HCT116 (cell line): ENCODE data around the gene ATG5. TPM values are rescaled to one million over a fixed set of nuclear protein-coding genes. Genes with fewer than 3 reads are reported as not detected.

Experiments used
- ATAC-seq: fragments of 200-7000 bp; cut with Tn5 transposase; 2 replicates; pipeline ENCODE4 v1.9.1; 2020; ENCODE audit warnings: mild to moderate bottlenecking, moderate library complexity
- BruUV-seq: library from RNA; stranded (reverse); fragments of 400-500 nt; replicated peaks from 2 replicates; lab custom pipeline; 2021; lab: Mats Ljungman, UMichigan
- CTCF ChIA-PET: fragments of 300-600 bp; sonication (Branson Sonifier 250); formaldehyde crosslinking; loops from one replicate; lab custom pipeline; 2021; ENCODE audit warnings: antibody characterized with exemption; lab: Charles Lee
- POLR2A ChIA-PET: fragments of 300-600, 350-600 bp; sonication (Branson Sonifier 250); formaldehyde crosslinking; loops from one replicate; lab custom pipeline; 2021; ENCODE audit warnings: antibody characterized with exemption; lab: Charles Lee
- RAD21 ChIA-PET, 2 experiments: fragments of 300-600 bp; sonication (Branson Sonifier 250); formaldehyde crosslinking; loops; one replicate each; lab custom pipeline; 2023; ENCODE audit warnings: low total read pairs in 2 of 2; ENCODE audit not compliant: uncharacterized antibody in 2 of 2, unreplicated experiment in 2 of 2, low non-redundant PET in 1 of 2; lab: Charles Lee
- DNase-seq: peaks from one replicate; pipeline ENCODE4 v3.0.0-alpha.2; 2010; ENCODE audit warnings: low read depth, low spot score
- H2AFZ ChIP-seq: fragments of 200-600 bp; shearing (Covaris generic), sonication (generic); 2 replicates; pipeline ENCODE4 v1.6.1; 2017; ENCODE audit warnings: low read depth, mixed run types, mixed read lengths, antibody characterized with exemption, low read length; ENCODE audit not compliant: poor library complexity, severe bottlenecking
- H3K27ac ChIP-seq: 2 replicates; pipeline ENCODE4 v1.5.1; 2012; ENCODE audit warnings: low read depth, low read length
- H3K27me3 ChIP-seq: fragments of 200-600 bp; sonication (generic); 2 replicates; pipeline ENCODE4 v1.6.1; 2016; ENCODE audit warnings: mixed run types, low read length, mixed read lengths; ENCODE audit not compliant: insufficient read depth
- H3K36me3 ChIP-seq, 2 experiments: fragments of 200-500 bp in 1 of 2; fragments of 200-600 bp in 1 of 2; sonication (Bioruptor generic) in 1 of 2; sonication (generic) in 1 of 2; 2 replicates each; pipeline versions ENCODE4 v1.5.1 to v1.6.1; 2014 to 2016; ENCODE audit warnings: low read length in 2 of 2, inconsistent platforms in 1 of 2, mixed read lengths in 1 of 2, mixed run types in 1 of 2; ENCODE audit not compliant: insufficient read depth in 2 of 2, control insufficient read depth in 1 of 2
- H3K4me1 ChIP-seq, 2 experiments: fragments of 200-600 bp in 1 of 2; sonication (generic) in 1 of 2; 2 replicates each; pipeline versions ENCODE4 v1.5.1 to v1.6.1; 2012 to 2017; ENCODE audit warnings: low read length in 2 of 2, inconsistent platforms in 1 of 2, mild to moderate bottlenecking in 1 of 2, mixed read lengths in 1 of 2, mixed run types in 1 of 2, moderate library complexity in 1 of 2; ENCODE audit not compliant: insufficient read depth in 2 of 2, control insufficient read depth in 1 of 2
- H3K4me2 ChIP-seq: fragments of 200-600 bp; sonication (generic); 2 replicates; pipeline ENCODE4 v1.6.1; 2017; ENCODE audit warnings: mixed run types, low read length, mixed read lengths
- H3K4me3 ChIP-seq, 2 experiments: fragments of 200-600 bp in 1 of 2; sonication (generic) in 1 of 2; replicated peaks in 1 of 2; 2 replicates each; pipeline ENCODE4 v1.5.1; 2011 to 2016; ENCODE audit warnings: low read length in 2 of 2, control low read depth in 1 of 2, low read depth in 1 of 2, mild to moderate bottlenecking in 1 of 2, mixed read lengths in 1 of 2, mixed run types in 1 of 2
- H3K79me2 ChIP-seq: fragments of 200-600 bp; sonication (generic); 2 replicates; pipeline ENCODE4 v1.6.1; 2017; ENCODE audit warnings: mild to moderate bottlenecking, mixed run types, low read length, moderate library complexity, mixed read lengths; ENCODE audit not compliant: insufficient read depth
- H3K9ac ChIP-seq: fragments of 200-600 bp; sonication (generic); 2 replicates; pipeline ENCODE4 v1.6.1; 2016; ENCODE audit warnings: low read length, mixed read lengths
- H3K9me2 ChIP-seq: fragments of 200-600 bp; sonication (generic), shearing (Covaris generic); 2 replicates; pipeline ENCODE4 v1.6.1; 2017; ENCODE audit warnings: mixed run types, mild to moderate bottlenecking, moderate library complexity; ENCODE audit not compliant: insufficient read depth
- H3K9me3 ChIP-seq, 2 experiments: fragments of 200-500 bp in 1 of 2; fragments of 200-600 bp in 1 of 2; sonication (Bioruptor generic) in 1 of 2; sonication (generic) in 1 of 2; 2 replicates each; pipeline ENCODE4 v1.6.1; 2014 to 2017; ENCODE audit warnings: low read length in 2 of 2, mixed read lengths in 2 of 2, inconsistent platforms in 1 of 2, low read depth in 1 of 2, mild to moderate bottlenecking in 1 of 2, mixed run types in 1 of 2, moderate library complexity in 1 of 2; ENCODE audit not compliant: control insufficient read depth in 1 of 2, insufficient read depth in 1 of 2
- H4K20me1 ChIP-seq: fragments of 200-600 bp; sonication (generic), shearing (Covaris generic); 2 replicates; pipeline ENCODE4 v1.6.1; 2017; ENCODE audit warnings: mixed run types, mild to moderate bottlenecking, moderate library complexity; ENCODE audit not compliant: insufficient read depth
- ATF3 ChIP-seq: IDR thresholded peaks from 2 replicates; pipeline ENCODE4 v1.6.1; 2012
- CBX3 ChIP-seq: IDR thresholded peaks from 2 replicates; pipeline ENCODE4 v1.6.1; 2012; ENCODE audit warnings: low read depth
- CEBPB ChIP-seq: IDR thresholded peaks from 2 replicates; pipeline ENCODE4 v1.6.1; 2012; ENCODE audit warnings: low read depth
- EGR1 ChIP-seq: IDR thresholded peaks from 2 replicates; pipeline ENCODE4 v1.6.1; 2012; ENCODE audit warnings: low read depth
- ELF1 ChIP-seq: IDR thresholded peaks from 2 replicates; pipeline ENCODE4 v1.6.1; 2012; ENCODE audit warnings: low read depth, borderline replicate concordance
- EZH2 ChIP-seq: fragments of 200-600 bp; sonication (generic); IDR thresholded peaks from 2 replicates; pipeline ENCODE4 v1.6.1; 2017; ENCODE audit warnings: antibody characterized with exemption, mixed run types
- POLR2A ChIP-seq: IDR thresholded peaks from 2 replicates; pipeline ENCODE4 v1.7.0; 2011; ENCODE audit warnings: borderline replicate concordance; ENCODE audit not compliant: insufficient read depth, insufficient read length; ENCODE audit errors: extremely low read depth
- POLR2AphosphoS5 ChIP-seq: IDR thresholded peaks from 2 replicates; pipeline ENCODE4 v1.6.1; 2011; ENCODE audit warnings: mild to moderate bottlenecking, low read depth, low read length, moderate library complexity
- RAD21 ChIP-seq: IDR thresholded peaks from 2 replicates; pipeline ENCODE4 v1.6.1; 2012; ENCODE audit warnings: low read depth, mild to moderate bottlenecking
- SP1 ChIP-seq: IDR thresholded peaks from 2 replicates; pipeline ENCODE4 v1.6.1; 2012; ENCODE audit warnings: low read depth
- TCF7L2 ChIP-seq: IDR thresholded peaks from 2 replicates; pipeline ENCODE4 v1.7.0; 2011; ENCODE audit warnings: borderline replicate concordance, inconsistent platforms; ENCODE audit not compliant: insufficient read depth, insufficient read length; ENCODE audit errors: extremely low read depth
- YY1 ChIP-seq: IDR thresholded peaks from 2 replicates; pipeline ENCODE4 v1.6.1; 2011; ENCODE audit warnings: low read length, low read depth, moderate library complexity, mild to moderate bottlenecking; ENCODE audit not compliant: insufficient replicate concordance; ENCODE audit errors: extremely low read depth
- ZFX ChIP-seq: fragments of 450-650 bp; IDR thresholded peaks from 2 replicates; pipeline ENCODE4 v1.6.1; 2017
- intact Hi-C: fragments of 100-400 bp; cut with micrococcal nuclease; formaldehyde crosslinking; loops from 2 replicates; pipeline ENCODE4 v1.10.0; 2022
- total RNA-seq: library from RNA; stranded (reverse); gene quantifications from one replicate; pipeline ENCODE4 v1.2.1, GENCODE V29; 2021; ENCODE audit not compliant: unreplicated experiment
- TF ChIP-seq, protein P1 (sequence below), 3 experiments: fragments of 200-600 bp in 1 of 3; sonication (generic) in 1 of 3; IDR thresholded peaks in 2 of 3; conservative IDR thresholded peaks in 1 of 3; 2 replicates each; pipeline ENCODE4 v1.5.1; 2012 to 2017; ENCODE audit warnings: low read depth in 2 of 3, low read length in 2 of 3, antibody characterized with exemption in 1 of 3, borderline replicate concordance in 1 of 3, control low read depth in 1 of 3, mild to moderate bottlenecking in 1 of 3, mixed read lengths in 1 of 3, mixed run types in 1 of 3, moderate library complexity in 1 of 3; ENCODE audit not compliant: insufficient read depth in 1 of 3
- TF ChIP-seq, protein P2 (sequence below): IDR thresholded peaks from 2 replicates; pipeline ENCODE4 v1.6.1; 2012

The ATG5 gene
- total RNA-seq, 1 experiment from 2014 or later: 39.6 TPM

DNA sequence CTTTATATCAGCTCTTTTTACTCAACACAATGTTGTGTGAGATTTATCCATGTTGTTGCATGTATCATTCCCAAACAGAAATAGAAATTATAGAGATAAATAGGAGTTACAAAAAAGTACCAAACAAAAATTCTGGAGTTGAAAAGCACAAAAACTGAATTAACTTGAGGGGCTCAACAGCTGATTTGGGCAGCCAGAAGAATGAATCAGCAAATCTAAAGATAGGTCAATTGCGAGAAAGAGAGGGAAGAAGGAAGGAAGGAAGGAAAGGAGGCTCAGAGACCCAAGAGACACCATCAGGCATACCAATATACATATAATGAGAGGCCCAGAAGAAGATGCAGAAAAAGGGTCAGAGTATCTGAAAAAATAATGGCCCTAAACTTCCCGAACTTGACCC, 98.9 kb downstream of the ATG5 start:
- POLR2A ChIA-PET: no interaction called here
- CTCF ChIA-PET: no interaction called here
- no TSS peak for BruUV-seq
- Histone ChIP-seq H3K79me2 (peaks cover 26% of the 10 kb centered on the region; the same call in 1 of the 2 replicates), H3K4me1 (no peaks in the 10 kb centered on the region), H3K4me3 (no peak overlapping the region), H3K36me3 (no peaks in the 10 kb centered on the region), H3K27me3 (no peaks in the 10 kb centered on the region), H3K9ac (no peak overlapping the region), H4K20me1 (peaks cover 3% of the 10 kb centered on the region; the same call in 1 of the 2 replicates), H3K4me2 (no peak overlapping the region), H2AFZ (no peak overlapping the region), H3K9me3 (no peaks in the 10 kb centered on the region), H3K9me2 (no peaks in the 10 kb centered on the region), H3K27ac (no peak overlapping the region)
- no peak for TF ChIP-seq EZH2
- TF ChIP-seq, protein P1, sequence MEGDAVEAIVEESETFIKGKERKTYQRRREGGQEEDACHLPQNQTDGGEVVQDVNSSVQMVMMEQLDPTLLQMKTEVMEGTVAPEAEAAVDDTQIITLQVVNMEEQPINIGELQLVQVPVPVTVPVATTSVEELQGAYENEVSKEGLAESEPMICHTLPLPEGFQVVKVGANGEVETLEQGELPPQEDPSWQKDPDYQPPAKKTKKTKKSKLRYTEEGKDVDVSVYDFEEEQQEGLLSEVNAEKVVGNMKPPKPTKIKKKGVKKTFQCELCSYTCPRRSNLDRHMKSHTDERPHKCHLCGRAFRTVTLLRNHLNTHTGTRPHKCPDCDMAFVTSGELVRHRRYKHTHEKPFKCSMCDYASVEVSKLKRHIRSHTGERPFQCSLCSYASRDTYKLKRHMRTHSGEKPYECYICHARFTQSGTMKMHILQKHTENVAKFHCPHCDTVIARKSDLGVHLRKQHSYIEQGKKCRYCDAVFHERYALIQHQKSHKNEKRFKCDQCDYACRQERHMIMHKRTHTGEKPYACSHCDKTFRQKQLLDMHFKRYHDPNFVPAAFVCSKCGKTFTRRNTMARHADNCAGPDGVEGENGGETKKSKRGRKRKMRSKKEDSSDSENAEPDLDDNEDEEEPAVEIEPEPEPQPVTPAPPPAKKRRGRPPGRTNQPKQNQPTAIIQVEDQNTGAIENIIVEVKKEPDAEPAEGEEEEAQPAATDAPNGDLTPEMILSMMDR (IDR thresholded peaks at IDR 0.05 in 2 of 3, conservative IDR thresholded peaks at IDR 0.05 in 1 of 3; ENCODE audit: borderline replicate concordance in 1 of 3, insufficient read depth in 1 of 3, low read depth in 2 of 3, low read length in 2 of 3): no peak
- no peak for TF ChIP-seq ELF1
- TF ChIP-seq RAD21: no peak
- TF ChIP-seq EGR1: no peak
- TF ChIP-seq, protein P2, sequence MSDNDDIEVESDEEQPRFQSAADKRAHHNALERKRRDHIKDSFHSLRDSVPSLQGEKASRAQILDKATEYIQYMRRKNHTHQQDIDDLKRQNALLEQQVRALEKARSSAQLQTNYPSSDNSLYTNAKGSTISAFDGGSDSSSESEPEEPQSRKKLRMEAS: no peak
- TF ChIP-seq POLR2A: no peak
- TF ChIP-seq ATF3: no peak
- TF ChIP-seq CEBPB: no peak
- no peak for TF ChIP-seq POLR2AphosphoS5
- no peak for TF ChIP-seq SP1
- TF ChIP-seq TCF7L2: no peak
- TF ChIP-seq ZFX: no peak
- TF ChIP-seq CBX3: no peak
- no peak for TF ChIP-seq YY1
- RAD21 ChIA-PET: no interaction called here
- DNase-seq (no peak), ATAC-seq (no peak)
- intact Hi-C loops: no loop called here
